ENCODE results near the gene RBM15B.

GRCh38 chr3:51355891-51356578, 35.0 kb upstream of the RBM15B start:
- TF ChIP-seq POLR2A (IDR thresholded peaks at IDR 0.05), result no peak
- no peak for TF ChIP-seq CTCF (IDR thresholded peaks at IDR 0.05)

Measured in esophagus squamous epithelium (tissue), 4 donors.